H9 (cell line): ENCODE results near the gene IL20. TPM values are rescaled to one million over a fixed set of nuclear protein-coding genes. Genes with fewer than 3 reads are reported as not detected.

Experiments used
- DNase-seq: peaks from one replicate; pipeline ENCODE4 v3.0.0-alpha.2; 2017
- H2AFZ ChIP-seq: one replicate; pipeline ENCODE4 v1.6.1; 2013; ENCODE audit warnings: mild to moderate bottlenecking, low read length, control low read depth, moderate library complexity
- H2AK5ac ChIP-seq: 2 replicates; pipeline ENCODE4 v1.6.1; 2013; ENCODE audit warnings: low read length, control low read depth, mixed read lengths; ENCODE audit not compliant: insufficient read length
- H2BK120ac ChIP-seq: one replicate; pipeline ENCODE4 v1.6.1; 2013; ENCODE audit warnings: low read depth, mild to moderate bottlenecking, low read length, control low read depth, inconsistent platforms; ENCODE audit not compliant: poor library complexity, severe bottlenecking
- H2BK12ac ChIP-seq: 2 replicates; pipeline ENCODE4 v1.6.1; 2013; ENCODE audit warnings: low read length, control low read depth, mixed read lengths, low read depth; ENCODE audit not compliant: insufficient read length
- H2BK15ac ChIP-seq: 2 replicates; pipeline ENCODE4 v1.6.1; 2013; ENCODE audit warnings: low read depth, low read length, control low read depth
- H2BK20ac ChIP-seq: one replicate; pipeline ENCODE4 v1.6.1; 2013; ENCODE audit warnings: low read depth, mild to moderate bottlenecking, low read length, control low read depth, inconsistent platforms; ENCODE audit not compliant: poor library complexity, severe bottlenecking
- H2BK5ac ChIP-seq: 2 replicates; pipeline ENCODE4 v1.6.1; 2013; ENCODE audit warnings: low read length, control low read depth, mixed read lengths; ENCODE audit not compliant: insufficient read length
- H3K14ac ChIP-seq: 2 replicates; pipeline ENCODE4 v1.6.1; 2013; ENCODE audit warnings: low read length, control low read depth; ENCODE audit not compliant: insufficient read depth
- H3K18ac ChIP-seq: 2 replicates; pipeline ENCODE4 v1.6.1; 2013; ENCODE audit warnings: low read depth, mild to moderate bottlenecking, mixed read lengths, low read length, control low read depth; ENCODE audit not compliant: insufficient read length
- H3K23ac ChIP-seq: 2 replicates; pipeline ENCODE4 v1.6.1; 2013; ENCODE audit warnings: low read length, control low read depth, mixed read lengths, low read depth; ENCODE audit not compliant: insufficient read length
- H3K23me2 ChIP-seq: 2 replicates; pipeline ENCODE4 v1.6.1; 2013; ENCODE audit warnings: low read depth, mild to moderate bottlenecking, mixed read lengths, low read length, control low read depth; ENCODE audit not compliant: insufficient read length, poor library complexity, severe bottlenecking
- H3K27ac ChIP-seq: 2 replicates; pipeline ENCODE4 v1.5.1; 2013; ENCODE audit warnings: low read length, control low read depth, mixed read lengths, low read depth; ENCODE audit not compliant: insufficient read length
- H3K27me3 ChIP-seq: 2 replicates; pipeline ENCODE4 v1.6.1; 2013; ENCODE audit warnings: low read length, control low read depth, inconsistent platforms; ENCODE audit not compliant: insufficient read depth
- H3K4ac ChIP-seq: 2 replicates; pipeline ENCODE4 v1.6.1; 2013; ENCODE audit warnings: low read depth, mild to moderate bottlenecking, control low read depth, inconsistent platforms, low read length, moderate library complexity
- H3K4me1 ChIP-seq: 2 replicates; pipeline ENCODE4 v1.6.1; 2013; ENCODE audit warnings: low read length, control low read depth, inconsistent platforms; ENCODE audit not compliant: insufficient read depth
- H3K4me2 ChIP-seq: 2 replicates; pipeline ENCODE4 v1.6.1; 2013; ENCODE audit warnings: low read length, control low read depth, mixed read lengths; ENCODE audit not compliant: insufficient read length, insufficient read depth
- H3K56ac ChIP-seq: 2 replicates; pipeline ENCODE4 v1.6.1; 2013; ENCODE audit warnings: low read depth, mild to moderate bottlenecking, mixed read lengths, low read length, control low read depth; ENCODE audit not compliant: insufficient read length
- H3K79me1 ChIP-seq: 2 replicates; pipeline ENCODE4 v1.6.1; 2013; ENCODE audit warnings: low read depth, mild to moderate bottlenecking, moderate library complexity, low read length, control low read depth, inconsistent platforms; ENCODE audit not compliant: insufficient read depth, poor library complexity, severe bottlenecking
- H3K79me2 ChIP-seq: 2 replicates; pipeline ENCODE4 v1.6.1; 2013; ENCODE audit warnings: low read length, control low read depth, inconsistent platforms; ENCODE audit not compliant: insufficient read depth
- H3K9ac ChIP-seq: 2 replicates; pipeline ENCODE4 v1.6.1; 2013; ENCODE audit warnings: low read length, control low read depth, mixed read lengths; ENCODE audit not compliant: insufficient read length; ENCODE audit errors: extremely low read depth
- H3K9me3 ChIP-seq: one replicate; pipeline ENCODE4 v1.6.1; 2013; ENCODE audit warnings: low read depth, low read length, inconsistent platforms; ENCODE audit not compliant: control insufficient read depth
- H3T11ph ChIP-seq: one replicate; pipeline ENCODE4 v1.6.1; 2013; ENCODE audit warnings: mild to moderate bottlenecking, low read length, control low read depth, inconsistent platforms
- H4K20me1 ChIP-seq: one replicate; pipeline ENCODE4 v1.6.1; 2013; ENCODE audit not compliant: control insufficient read depth, insufficient read length, insufficient read depth
- H4K5ac ChIP-seq: 2 replicates; pipeline ENCODE4 v1.6.1; 2013; ENCODE audit warnings: low read depth, mild to moderate bottlenecking, mixed read lengths, low read length, control low read depth; ENCODE audit not compliant: insufficient read length
- H4K8ac ChIP-seq: replicated peaks from 2 replicates; pipeline ENCODE4 v1.6.1; 2013; ENCODE audit warnings: low read length, control low read depth, mixed read lengths, low read depth; ENCODE audit not compliant: insufficient read length
- H4K91ac ChIP-seq: 2 replicates; pipeline ENCODE4 v1.6.1; 2013; ENCODE audit warnings: low read depth, mild to moderate bottlenecking, moderate library complexity, mixed read lengths, low read length, control low read depth; ENCODE audit not compliant: insufficient read length
- H3K27ac Mint-ChIP-seq, 3 experiments: 2 replicates in 2 of 3; 3 replicates in 1 of 3; pipeline ENCODE4 v1.8.0; 2020 to 2021; ENCODE audit warnings: mixed read lengths in 3 of 3, mild to moderate bottlenecking in 1 of 3, moderate library complexity in 1 of 3
- H3K27me3 Mint-ChIP-seq: 2 replicates; pipeline ENCODE4 v1.8.0; 2021; ENCODE audit warnings: low read depth, mild to moderate bottlenecking, moderate library complexity, mixed read lengths
- H3K36me3 Mint-ChIP-seq, 3 experiments: 2 replicates in 2 of 3; 3 replicates in 1 of 3; pipeline ENCODE4 v1.8.0; 2020 to 2021; ENCODE audit warnings: low read depth in 3 of 3, mixed read lengths in 3 of 3; ENCODE audit not compliant: insufficient read depth in 1 of 3
- H3K4me1 Mint-ChIP-seq, 2 experiments: 2 replicates each; pipeline ENCODE4 v1.8.0; 2020; ENCODE audit warnings: mixed read lengths in 2 of 2
- H3K4me3 Mint-ChIP-seq, 2 experiments: 2 replicates in 1 of 2; 3 replicates in 1 of 2; pipeline ENCODE4 v1.8.0; 2020 to 2021; ENCODE audit warnings: mild to moderate bottlenecking in 2 of 2, mixed read lengths in 2 of 2, moderate library complexity in 1 of 2
- H3K9me3 Mint-ChIP-seq, 2 experiments: 2 replicates in 1 of 2; 3 replicates in 1 of 2; pipeline ENCODE4 v1.8.0; 2020; ENCODE audit warnings: mild to moderate bottlenecking in 2 of 2, mixed read lengths in 2 of 2, moderate library complexity in 1 of 2
- CTCF ChIP-seq: fragments of 200-600 bp; sonication (generic); conservative IDR thresholded peaks from 3 replicates; pipeline ENCODE4 v1.8.0; 2021; ENCODE audit warnings: antibody characterized with exemption, mild to moderate bottlenecking
- WGBS: extraction: QIAGEN DNeasy Blood & Tissue Kit; methylation state at CpG from one replicate; pipeline ENCODE4 v1.1.7; 2013; ENCODE audit warnings: missing lambda C conversion rate, low lambda C conversion rate, mixed read lengths; ENCODE audit not compliant: insufficient read length; ENCODE audit errors: extremely low coverage; 5-methylcytosine and 5-hydroxymethylcytosine counted together
- total RNA-seq: library from RNA; stranded (reverse); gene quantifications from 2 replicates; pipeline ENCODE4 v1.2.1, GENCODE V29; 2021

IL20 gene
- total RNA-seq, 1 experiment from 2014 or later = not detected

- Mint-ChIP-seq H3K4me3 (no peak overlapping the region), H3K4me1 (peaks cover 0 to 3% of the 10 kb centered on the region in 2 experiments; a peak in 1 of 4 replicates), H3K27ac (no peak overlapping the region), H3K9me3 (no peaks in the 10 kb centered on the region), H3K36me3 (0 out of 7 replicates have a peak, but pooled peaks cover 0 to 2% (median 0%) of the 10 kb centered on the region in 3 experiments), H3K27me3 (no peaks in the 10 kb centered on the region; the same call in none of the 2 replicates)
- no peaks in the 10 kb centered on the region for H3K79me2 ChIP-seq
- no peak overlapping the region for H2AK5ac ChIP-seq
- no peak overlapping the region for H3K4me2 ChIP-seq
- H4K20me1 ChIP-seq = no peaks in the 10 kb centered on the region
- no peak overlapping the region for H3K23ac ChIP-seq
- no peak for DNase-seq
- WGBS = no CpG with 5 or more reads among the region's 1 CpG
- no peak overlapping the region for H3T11ph ChIP-seq
- no peak overlapping the region for H3K9ac ChIP-seq
- no peak for TF ChIP-seq CTCF
- H4K5ac ChIP-seq = no peak overlapping the region
- no peak overlapping the region for H3K18ac ChIP-seq
- no peaks in the 10 kb centered on the region for H3K9me3 ChIP-seq
- no peaks in the 10 kb centered on the region for H3K4me1 ChIP-seq
- H3K56ac ChIP-seq = no peak overlapping the region
- H3K4ac ChIP-seq = no peak overlapping the region
- no peaks in the 10 kb centered on the region for H3K23me2 ChIP-seq
- no peak overlapping the region for H2BK20ac ChIP-seq
- no peak overlapping the region for H4K91ac ChIP-seq
- no peak overlapping the region for H2BK12ac ChIP-seq
- H3K27me3 ChIP-seq = no peaks in the 10 kb centered on the region
- H2AFZ ChIP-seq = no peak overlapping the region
- no peaks in the 10 kb centered on the region for H3K79me1 ChIP-seq
- no peak overlapping the region for H3K27ac ChIP-seq
- H3K14ac ChIP-seq = no peak overlapping the region
- no peak overlapping the region for H2BK5ac ChIP-seq
- H2BK15ac ChIP-seq = no peak overlapping the region
- H2BK120ac ChIP-seq = no peak overlapping the region
- H4K8ac ChIP-seq = no peak overlapping the region
These were observed 37.4 kb upstream of the IL20 start for GRCh38 chr1:206828061-206828460.
